T-cell (primary cell): ENCODE measurements around the gene EMP1. TPM values are rescaled to one million over a fixed set of nuclear protein-coding genes. Genes with fewer than 3 reads are reported as not detected.

Experiments
- total RNA-seq, 35 experiments: library from RNA in 6 of 35; stranded (reverse) in 6 of 35; fragments of 120-200 nt in 1 of 35; gene quantifications; one replicate each; pipeline versions ENCODE4 v1.2.1 to v1.2.4 and lab custom pipeline; 2013 to 2026

The EMP1 gene
- total RNA-seq, 5 donors from 2014 or later (not counting 1 experiment from before 2014, with no cell fraction given) = 1.4 to 5.4 (median 2.8) TPM

Other genes with a start within 250 kb of the EMP1 start
- not detected for gene GPRC5D, start 244.6 kb upstream of the EMP1 start, total RNA-seq
- 10 to 100 TPM; 12.5 to 15.9 (median 15.0) TPM for gene HEBP1, start 196.5 kb upstream of the EMP1 start, total RNA-seq
- 1 to 10 TPM; 4.3 to 5.8 (median 4.6) TPM for gene FAM234B, start 152.3 kb upstream of the EMP1 start, total RNA-seq
- not detected for gene GSG1, start 93.1 kb upstream of the EMP1 start, total RNA-seq